ENCODE measurements around the gene RAPGEF3. TPM values are rescaled to one million over a fixed set of nuclear protein-coding genes. Genes with fewer than 3 reads are reported as not detected.
A peak's percentile ranks its signal among the peaks of the same experiment; 100 is the strongest.

The RAPGEF3 gene
- polyA plus RNA-seq: 7.9 TPM
- long read RNA-seq, donor 1: 0 reads
- long read RNA-seq, donor 2, partial matches to known transcripts: 0 of 1 reads
- long read RNA-seq, donor 2, other reads (novel, unspliced or antisense): 0 of 1 reads
- long read RNA-seq, donor 3: 0 reads
- long read RNA-seq, donor 4: 0 reads
- long read RNA-seq, donor 5: 0 reads
- long read RNA-seq, donor 6: 0 reads
- long read RNA-seq, donor 7, partial matches to known transcripts: 0 of 5 reads
- long read RNA-seq, donor 7, other reads (novel, unspliced or antisense): 5 of 5 reads
- long read RNA-seq, donor 8: 0 reads
- long read RNA-seq, donor 9: 0 reads
- long read RNA-seq, donor 10, partial matches to known transcripts: 8 of 8 reads
- long read RNA-seq, donor 10, other reads (novel, unspliced or antisense): 0 of 8 reads
- long read RNA-seq, donor 11, partial matches to known transcripts: 0 of 1 reads
- long read RNA-seq, donor 11, other reads (novel, unspliced or antisense): 0 of 1 reads

- WGBS (ENCODE audit: insufficient coverage, low lambda C conversion rate): no CpG with 5 or more reads among the region's 57 CpGs
- H3K4me3 ChIP-seq (ENCODE audit: low read length): peak within 1 kb of the TSS; percentile 64
- peaks cover 6% of the 10 kb centered on the region for H3K4me1 ChIP-seq (ENCODE audit: control insufficient read depth, insufficient read depth, low read length)
Measured at GRCh38 chr12:47758834-47759690, at the start of gene RAPGEF3. TSS of gene RAPGEF3 (minus strand) at chr12:47758880. CDS start at chr12:47758556, 324 bp downstream.

GRCh38 chr12:47808050-47808449 is 49.4 kb upstream of the RAPGEF3 start:
- Histone ChIP-seq H3K9me3 (ENCODE audit: control insufficient read depth, low read depth, low read length) (no peaks in the 10 kb centered on the region), H3K36me3 (ENCODE audit: control insufficient read depth, insufficient read depth, low read length) (peaks cover 15% of the 10 kb centered on the region), H3K4me3 (ENCODE audit: low read length) (no peak overlapping the region), H3K27me3 (ENCODE audit: control insufficient read depth, insufficient read depth, low read length) (no peaks in the 10 kb centered on the region), H3K4me1 (ENCODE audit: control insufficient read depth, insufficient read depth, low read length) (peaks cover 29% of the 10 kb centered on the region), H3K27ac (ENCODE audit: low read length) (peak overlapping the region; percentile 36)
- no CpG with 5 or more reads among the region's 9 CpGs for WGBS (ENCODE audit: insufficient coverage, low lambda C conversion rate)
- peak in 1 of 2 donors; percentile 52 for DNase-seq

More at GRCh38 chr12:47758834-47759690, at the start of gene RAPGEF3:
- H3K36me3 ChIP-seq (ENCODE audit: control insufficient read depth, insufficient read depth, low read length): no peaks in the 10 kb centered on the region
- peak; percentile 72 to 86 for DNase-seq
- no peaks in the 10 kb centered on the region for H3K9me3 ChIP-seq (ENCODE audit: control insufficient read depth, low read depth, low read length)
- no peak within 1 kb of the TSS for H3K27ac ChIP-seq (ENCODE audit: low read length)
- no peaks in the 10 kb centered on the region for H3K27me3 ChIP-seq (ENCODE audit: control insufficient read depth, insufficient read depth, low read length)

GRCh38 chr12:47807338-47807737 is 48.7 kb upstream of the RAPGEF3 start:
- Histone ChIP-seq H3K4me3 (ENCODE audit: low read length) (no peak overlapping the region), H3K27me3 (ENCODE audit: control insufficient read depth, insufficient read depth, low read length) (no peaks in the 10 kb centered on the region), H3K4me1 (ENCODE audit: control insufficient read depth, insufficient read depth, low read length) (peaks cover 25% of the 10 kb centered on the region), H3K36me3 (ENCODE audit: control insufficient read depth, insufficient read depth, low read length) (peaks cover 15% of the 10 kb centered on the region), H3K27ac (ENCODE audit: low read length) (peak overlapping the region; percentile 14), H3K9me3 (ENCODE audit: control insufficient read depth, low read depth, low read length) (no peaks in the 10 kb centered on the region)
- WGBS (ENCODE audit: insufficient coverage, low lambda C conversion rate): no CpG with 5 or more reads among the region's 5 CpGs
- DNase-seq: peak in 1 of 2 donors; percentile 38

- Histone ChIP-seq H3K27me3 (ENCODE audit: control insufficient read depth, insufficient read depth, low read length) (no peaks in the 10 kb centered on the region), H3K9me3 (ENCODE audit: control insufficient read depth, low read depth, low read length) (no peaks in the 10 kb centered on the region), H3K4me1 (ENCODE audit: control insufficient read depth, insufficient read depth, low read length) (peaks cover 14% of the 10 kb centered on the region), H3K36me3 (ENCODE audit: control insufficient read depth, insufficient read depth, low read length) (peaks cover 18% of the 10 kb centered on the region), H3K27ac (ENCODE audit: low read length) (no peak overlapping the region), H3K4me3 (ENCODE audit: low read length) (no peak overlapping the region)
- DNase-seq: no peak
- no CpG with 5 or more reads among the region's 2 CpGs for WGBS (ENCODE audit: insufficient coverage, low lambda C conversion rate)
Measured at GRCh38 chr12:47805417-47805816, 46.7 kb upstream of the RAPGEF3 start.

- H3K27me3 ChIP-seq (ENCODE audit: control insufficient read depth, insufficient read depth, low read length): no peaks in the 10 kb centered on the region
- no peak overlapping the region for H3K4me3 ChIP-seq (ENCODE audit: low read length)
- peaks cover 21% of the 10 kb centered on the region for H3K36me3 ChIP-seq (ENCODE audit: control insufficient read depth, insufficient read depth, low read length)
- WGBS (ENCODE audit: insufficient coverage, low lambda C conversion rate): 94% methylated on average over 3 of the region's 8 CpGs
- H3K27ac ChIP-seq (ENCODE audit: low read length): no peak overlapping the region
- DNase-seq: no peak
- H3K9me3 ChIP-seq (ENCODE audit: control insufficient read depth, low read depth, low read length): no peaks in the 10 kb centered on the region
- H3K4me1 ChIP-seq (ENCODE audit: control insufficient read depth, insufficient read depth, low read length): peaks cover 14% of the 10 kb centered on the region
Measured at GRCh38 chr12:47804171-47804570, 45.5 kb upstream of the RAPGEF3 start.

- H3K27ac ChIP-seq (ENCODE audit: low read length): no peak overlapping the region
- H3K27me3 ChIP-seq (ENCODE audit: control insufficient read depth, insufficient read depth, low read length): no peaks in the 10 kb centered on the region
- H3K9me3 ChIP-seq (ENCODE audit: control insufficient read depth, low read depth, low read length): no peaks in the 10 kb centered on the region
- H3K4me1 ChIP-seq (ENCODE audit: control insufficient read depth, insufficient read depth, low read length): peaks cover 10% of the 10 kb centered on the region
- no peak for DNase-seq
- WGBS (ENCODE audit: insufficient coverage, low lambda C conversion rate): no CpG with 5 or more reads among the region's 12 CpGs
- H3K4me3 ChIP-seq (ENCODE audit: low read length): no peak overlapping the region
- H3K36me3 ChIP-seq (ENCODE audit: control insufficient read depth, insufficient read depth, low read length): peaks cover 28% of the 10 kb centered on the region
Measured at GRCh38 chr12:47803191-47803875, 44.7 kb upstream of the RAPGEF3 start.

GRCh38 chr12:47802312-47802711 is 43.6 kb upstream of the RAPGEF3 start:
- Histone ChIP-seq H3K27me3 (ENCODE audit: control insufficient read depth, insufficient read depth, low read length) (no peaks in the 10 kb centered on the region), H3K36me3 (ENCODE audit: control insufficient read depth, insufficient read depth, low read length) (peaks cover 35% of the 10 kb centered on the region), H3K9me3 (ENCODE audit: control insufficient read depth, low read depth, low read length) (no peaks in the 10 kb centered on the region), H3K4me1 (ENCODE audit: control insufficient read depth, insufficient read depth, low read length) (peaks cover 4% of the 10 kb centered on the region), H3K27ac (ENCODE audit: low read length) (no peak overlapping the region), H3K4me3 (ENCODE audit: low read length) (no peak overlapping the region)
- DNase-seq: no peak
- WGBS (ENCODE audit: insufficient coverage, low lambda C conversion rate): no CpG with 5 or more reads among the region's 5 CpGs

GRCh38 chr12:47801904-47802246 is 43.2 kb upstream of the RAPGEF3 start:
- H3K9me3 ChIP-seq (ENCODE audit: control insufficient read depth, low read depth, low read length): no peaks in the 10 kb centered on the region
- no peak overlapping the region for H3K27ac ChIP-seq (ENCODE audit: low read length)
- H3K36me3 ChIP-seq (ENCODE audit: control insufficient read depth, insufficient read depth, low read length): peaks cover 39% of the 10 kb centered on the region
- H3K4me1 ChIP-seq (ENCODE audit: control insufficient read depth, insufficient read depth, low read length): peaks cover 4% of the 10 kb centered on the region
- no peak overlapping the region for H3K4me3 ChIP-seq (ENCODE audit: low read length)
- WGBS (ENCODE audit: insufficient coverage, low lambda C conversion rate): no CpG with 5 or more reads among the region's 9 CpGs
- H3K27me3 ChIP-seq (ENCODE audit: control insufficient read depth, insufficient read depth, low read length): no peaks in the 10 kb centered on the region
- no peak for DNase-seq

- no peak for DNase-seq
- no CpG with 5 or more reads among the region's 7 CpGs for WGBS (ENCODE audit: insufficient coverage, low lambda C conversion rate)
- Histone ChIP-seq H3K9me3 (ENCODE audit: control insufficient read depth, low read depth, low read length) (no peaks in the 10 kb centered on the region), H3K4me1 (ENCODE audit: control insufficient read depth, insufficient read depth, low read length) (peaks cover 4% of the 10 kb centered on the region), H3K4me3 (ENCODE audit: low read length) (no peak overlapping the region), H3K27ac (ENCODE audit: low read length) (no peak overlapping the region), H3K27me3 (ENCODE audit: control insufficient read depth, insufficient read depth, low read length) (no peaks in the 10 kb centered on the region), H3K36me3 (ENCODE audit: control insufficient read depth, insufficient read depth, low read length) (peaks cover 43% of the 10 kb centered on the region)
Measured at GRCh38 chr12:47801170-47801903, 42.7 kb upstream of the RAPGEF3 start.

Data from large intestine (tissue), 12 donors.